Endometrium (tissue), 2 donors: ENCODE measurements around the gene CLTCL1.
"Not testable (repeated sequence)": the region's sequence is repeated elsewhere in the genome, so short reads cannot be mapped to it uniquely, and the experiment has no call there.

Experiments
- FAIRE-seq: peaks from 2 replicates; lab custom pipeline; 2012; peaks lifted over from hg19 to GRCh38; lab: Jason Lieb, UNC
- donor health status: control.
- donor health status: control.

CLTCL1 gene

GRCh38 chr22:19291580-19292457, at the start of gene CLTCL1:
TSS of gene CLTCL1 (minus strand) at chr22:19291719. CDS start at chr22:19291641, 78 bp downstream.
- no peak for FAIRE-seq

DNA sequence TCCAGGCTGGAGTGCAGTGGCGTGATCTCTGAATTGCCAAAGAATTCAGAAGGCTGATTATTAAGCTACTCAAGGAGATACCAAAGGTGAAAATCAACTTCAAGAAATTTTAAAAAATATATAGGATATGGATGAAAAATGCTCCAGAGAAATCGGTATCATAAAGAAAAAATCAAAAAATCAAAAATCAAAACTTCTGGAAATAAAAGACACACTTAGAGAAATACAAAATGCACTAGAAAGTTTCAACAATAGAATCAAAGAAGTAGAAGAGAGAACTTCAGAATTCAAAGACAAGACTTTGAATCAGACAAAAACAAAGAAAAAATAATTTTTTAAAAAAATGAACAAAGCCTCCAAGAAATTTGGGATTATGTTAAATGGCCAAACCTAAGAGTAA, 45.6 kb upstream of the CLTCL1 start:
- FAIRE-seq, result peak; percentile 67

- FAIRE-seq, result no peak
Measured at GRCh38 chr22:19336133-19337075, 44.9 kb upstream of the CLTCL1 start.

DNA sequence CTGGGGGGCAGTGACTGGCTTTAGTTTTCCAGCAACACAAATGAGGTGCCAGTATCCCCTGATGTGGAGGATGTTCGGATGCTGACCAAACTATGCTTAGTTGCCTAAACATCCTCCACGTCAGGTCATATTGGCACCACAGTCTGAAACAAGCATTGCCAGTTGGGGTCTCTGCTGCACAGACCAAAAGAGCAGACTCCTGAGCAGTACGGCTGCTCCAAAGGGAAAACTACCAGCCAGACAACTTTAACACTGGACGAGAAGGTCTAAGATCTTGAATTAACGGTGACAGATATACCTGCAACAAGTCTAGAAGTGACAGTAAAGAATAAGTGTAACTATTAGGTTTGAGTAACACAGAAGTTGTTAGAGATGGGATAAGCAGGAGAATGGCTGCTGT, 40.5 kb upstream of the CLTCL1 start:
- FAIRE-seq, result no peak

DNA sequence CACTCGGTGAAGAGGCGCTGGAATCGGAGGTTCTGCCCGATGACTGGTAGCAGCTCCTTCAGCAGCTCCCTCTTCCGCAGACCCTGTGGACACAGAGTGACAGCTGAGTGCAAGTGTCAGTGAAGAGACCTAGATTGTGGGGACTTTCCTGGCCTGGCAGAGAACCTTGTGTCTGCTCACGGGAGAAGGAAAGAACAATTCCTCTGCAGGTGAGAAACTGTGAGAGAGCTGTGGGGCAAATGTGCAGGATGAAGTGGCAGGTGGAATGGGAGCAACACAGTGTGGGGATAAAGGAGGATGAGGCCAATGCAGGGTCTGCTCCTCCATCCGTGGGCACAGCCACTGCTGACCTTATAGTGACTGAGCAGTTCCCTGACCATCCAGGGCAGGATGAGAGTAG, 40.0 kb upstream of the CLTCL1 start:
- no peak for FAIRE-seq

DNA sequence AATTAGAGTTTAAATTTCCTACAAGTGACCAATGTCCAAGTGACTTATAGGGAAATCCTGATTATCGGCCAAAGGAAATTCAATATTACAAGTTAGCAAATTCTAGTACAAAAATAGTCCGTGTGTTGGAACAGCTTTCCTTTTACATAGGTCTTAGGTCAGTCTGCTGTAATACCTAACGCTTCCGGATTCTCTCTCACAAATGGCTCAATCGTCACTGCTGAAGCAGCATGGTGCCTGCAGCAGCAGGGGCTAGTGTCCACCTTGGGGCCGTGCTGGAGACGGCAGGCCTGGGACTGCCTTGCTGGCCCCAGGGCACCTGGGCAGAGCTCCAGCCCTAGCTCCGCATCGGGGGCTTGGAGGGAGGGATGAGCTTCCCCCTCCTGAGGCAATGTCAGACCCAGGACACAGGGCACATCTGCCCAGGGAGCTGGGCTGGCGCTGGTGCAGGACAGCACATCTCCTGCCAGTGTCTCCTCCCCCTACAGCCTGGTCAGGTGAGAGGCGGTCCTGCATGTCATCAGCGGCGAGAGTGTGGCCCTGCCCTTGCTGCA, 39.4 kb upstream of the CLTCL1 start:
- FAIRE-seq, result no peak

DNA sequence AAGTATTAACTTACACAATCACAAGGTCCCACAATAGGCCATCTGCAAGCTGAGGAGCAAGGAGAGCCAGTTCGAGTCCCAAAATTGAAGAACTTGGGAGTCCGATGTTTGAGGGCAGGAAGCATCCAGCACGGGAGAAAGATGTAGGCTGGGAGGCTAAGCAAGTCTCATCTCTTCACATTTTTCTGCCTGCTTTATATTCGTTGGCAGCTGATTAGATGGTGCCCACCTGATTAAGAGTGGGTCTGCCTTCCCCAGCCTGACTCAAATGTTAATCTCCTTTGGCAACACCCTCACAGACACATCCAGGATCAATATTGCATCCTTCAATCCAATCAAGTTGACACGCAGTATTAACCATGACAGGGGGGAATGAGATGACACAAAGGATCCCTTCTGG, 38.7 kb upstream of the CLTCL1 start:
- not testable (repeated sequence) for FAIRE-seq

- no peak for FAIRE-seq
Measured at GRCh38 chr22:19329454-19329853, 37.9 kb upstream of the CLTCL1 start.

- no peak for FAIRE-seq
Measured at GRCh38 chr22:19325296-19325948, 33.9 kb upstream of the CLTCL1 start.

DNA sequence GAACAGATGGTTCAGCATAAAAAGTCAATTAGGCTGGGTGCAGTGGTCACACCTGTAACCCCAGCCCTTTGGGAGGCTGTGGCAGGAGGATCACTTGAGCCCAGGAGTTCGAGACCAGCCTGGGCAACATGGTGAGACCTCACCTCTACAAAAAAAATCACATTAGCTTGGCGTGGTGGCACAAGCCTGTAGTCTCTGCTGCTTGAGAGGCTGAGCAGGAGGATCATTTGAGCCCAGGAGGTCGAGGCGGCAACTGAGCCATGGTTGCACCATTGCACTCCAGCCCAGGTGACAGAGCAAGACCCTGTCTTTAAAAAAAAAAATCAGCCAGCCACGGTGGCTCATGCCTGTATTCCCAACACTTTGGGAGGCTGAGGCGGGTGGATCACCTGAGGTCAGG, 31.9 kb upstream of the CLTCL1 start:
- FAIRE-seq, result not testable (repeated sequence)

- FAIRE-seq, result no peak
Measured at GRCh38 chr22:19321757-19322156, 30.2 kb upstream of the CLTCL1 start.

DNA sequence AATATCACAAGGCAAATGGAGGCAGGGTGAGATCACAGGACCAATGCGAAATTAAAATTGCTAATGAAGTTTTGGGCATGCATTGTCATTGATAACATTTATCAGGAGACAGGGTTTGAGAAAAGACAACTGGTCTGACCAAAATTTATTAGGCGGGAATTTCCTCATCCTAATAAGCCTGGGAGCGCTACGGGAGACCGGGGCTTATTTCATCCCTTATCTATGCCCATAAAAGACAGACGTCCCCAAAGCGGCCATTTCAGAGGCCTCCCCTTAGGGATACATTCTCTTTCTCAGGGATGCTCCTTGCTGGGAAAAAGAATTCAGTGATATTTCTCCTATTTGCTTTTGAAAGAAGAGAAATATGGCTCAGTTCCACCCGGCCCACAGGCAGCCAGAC, 28.6 kb upstream of the CLTCL1 start:
- not testable (repeated sequence) for FAIRE-seq

DNA sequence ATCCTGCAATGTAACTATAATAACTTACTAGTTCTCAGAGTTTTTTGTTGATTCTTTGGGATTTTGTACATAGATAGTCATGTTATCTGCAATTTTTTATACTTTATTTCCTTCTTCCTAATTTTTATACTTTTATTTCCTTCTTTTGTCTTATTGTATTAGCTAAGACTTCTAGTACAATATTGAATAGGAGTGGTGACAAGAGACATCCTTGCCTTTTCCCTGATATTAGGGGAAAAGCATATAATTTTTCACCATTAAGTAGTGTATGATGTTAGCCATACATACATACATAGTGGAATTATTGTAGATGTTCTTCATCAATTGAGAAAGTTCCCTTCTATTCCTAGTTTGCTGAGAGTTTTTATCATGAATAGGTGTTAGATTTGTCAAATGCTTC, 27.8 kb upstream of the CLTCL1 start:
- FAIRE-seq, result no peak

DNA sequence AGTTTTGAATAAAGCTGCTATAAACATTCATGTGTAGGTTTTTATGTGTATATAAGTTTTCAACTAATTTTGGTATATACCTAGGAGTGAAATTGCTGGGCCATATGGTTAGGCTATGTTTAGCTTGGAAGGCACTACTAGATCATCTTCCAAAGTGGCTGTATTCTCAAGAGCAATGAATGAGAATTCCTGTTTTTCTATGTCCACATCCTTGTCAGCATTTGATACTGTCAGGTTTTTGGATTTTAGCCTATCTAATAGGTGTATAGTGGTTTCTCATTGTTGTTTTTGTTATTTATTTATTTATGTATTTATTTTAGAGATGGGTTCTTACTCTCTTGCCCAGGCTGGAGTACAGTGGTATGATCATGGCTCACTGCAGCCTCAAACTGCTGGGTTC, 26.3 kb upstream of the CLTCL1 start:
- no peak for FAIRE-seq

DNA sequence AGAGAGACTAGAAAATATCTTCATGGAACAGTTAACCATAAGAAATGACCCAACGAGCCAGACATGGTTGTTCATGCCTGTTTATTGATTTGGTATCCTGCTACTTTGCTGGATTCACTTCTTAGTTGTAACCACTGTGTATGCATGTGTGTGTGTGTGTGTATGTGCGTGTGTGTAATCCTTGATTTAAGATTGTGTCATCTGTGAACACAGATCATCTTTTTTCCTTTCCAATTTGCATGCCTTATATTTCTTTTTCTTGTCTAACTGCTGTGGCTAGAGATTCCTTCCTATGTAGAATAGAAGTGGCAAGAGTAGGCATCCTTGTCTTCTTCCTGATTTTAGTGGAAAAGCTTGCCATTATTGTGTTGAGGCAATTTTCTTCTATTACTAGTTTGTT, 16.4 kb upstream of the CLTCL1 start:
- no peak for FAIRE-seq

DNA sequence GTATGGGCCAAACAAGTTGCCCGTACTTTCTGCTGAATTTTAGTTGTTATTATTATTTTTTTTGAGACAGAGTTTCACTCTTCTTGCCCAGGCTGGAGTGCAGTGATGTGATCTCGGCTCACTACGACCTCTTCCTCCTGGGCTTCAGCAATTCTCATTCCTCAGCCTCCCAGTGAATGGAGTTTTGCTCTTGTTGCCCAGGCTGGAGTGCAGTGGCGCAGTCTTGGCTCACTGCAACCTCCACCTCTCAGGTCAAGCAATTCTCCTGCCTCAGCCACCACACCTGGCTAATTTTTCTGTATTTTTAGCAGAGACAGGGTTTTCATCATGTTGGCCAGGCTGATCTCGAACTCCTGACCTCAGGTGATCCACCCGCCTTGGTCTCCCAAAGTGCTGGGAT, 15.0 kb upstream of the CLTCL1 start:
- not testable (repeated sequence) for FAIRE-seq

DNA sequence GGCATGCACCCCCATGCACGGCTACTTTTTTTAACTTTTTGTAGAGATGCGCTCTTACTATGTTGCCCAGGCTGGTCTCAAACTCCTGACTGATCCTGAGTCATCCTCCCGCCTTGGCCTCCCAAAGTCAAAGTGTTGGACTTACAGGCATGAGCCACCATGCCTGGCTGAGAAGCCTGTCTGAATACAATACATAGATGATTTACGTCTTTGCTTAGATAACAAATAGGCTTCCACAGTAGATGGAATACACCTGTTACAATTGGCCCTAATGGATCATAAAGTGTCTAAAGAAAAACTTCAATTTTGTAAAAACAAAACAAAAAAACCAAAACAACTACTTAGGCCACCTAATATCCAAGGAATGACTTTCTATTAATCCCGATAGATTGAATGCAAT, 13.0 kb upstream of the CLTCL1 start:
- no peak for FAIRE-seq

DNA sequence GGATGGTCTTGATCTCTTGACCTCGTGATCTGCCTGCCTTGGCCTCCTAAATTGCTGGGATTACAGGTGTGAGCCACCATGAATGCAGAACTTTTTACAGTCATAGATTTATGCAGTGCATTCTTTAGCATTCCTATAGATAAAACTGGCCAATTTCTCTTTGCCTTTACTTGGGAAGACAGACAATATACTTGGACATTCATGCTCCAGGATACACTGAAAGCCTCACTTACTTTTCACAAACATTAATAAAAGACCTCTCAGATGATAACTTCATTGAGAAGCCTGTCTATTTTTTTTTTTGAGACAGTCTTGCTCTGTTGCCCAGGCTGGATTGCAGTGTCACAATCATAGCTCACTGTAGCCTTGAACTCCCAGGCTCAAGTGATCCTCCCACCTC, 12.3 kb upstream of the CLTCL1 start:
- no peak for FAIRE-seq

DNA sequence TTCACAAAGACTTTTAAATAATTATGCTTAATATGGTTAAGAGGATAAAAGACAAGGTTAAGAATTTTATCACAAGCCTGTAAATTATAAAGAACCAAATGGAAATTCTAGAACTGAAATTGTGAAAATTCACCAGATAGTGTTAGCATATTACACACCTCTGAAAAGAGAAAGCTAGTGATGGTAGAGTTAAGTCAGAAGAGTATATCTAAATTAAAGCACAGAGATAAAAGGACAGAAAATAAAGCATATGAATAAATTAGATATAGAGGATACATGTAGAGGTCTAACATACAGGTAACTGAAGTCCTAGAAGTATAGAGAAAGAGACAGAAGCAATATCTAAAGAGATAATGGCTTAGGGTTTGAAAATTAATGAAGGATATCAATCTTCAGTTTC, 4.2 kb upstream of the CLTCL1 start:
- no peak for FAIRE-seq

GRCh38 chr22:19292458-19293230, 1.1 kb upstream of the CLTCL1 start:
- FAIRE-seq, result no peak

- no peak for FAIRE-seq
Measured at GRCh38 chr22:19291218-19291579, 320 bp downstream of the CLTCL1 start.
